ENCODE results near the gene NME8.

Gene NME8

DNA sequence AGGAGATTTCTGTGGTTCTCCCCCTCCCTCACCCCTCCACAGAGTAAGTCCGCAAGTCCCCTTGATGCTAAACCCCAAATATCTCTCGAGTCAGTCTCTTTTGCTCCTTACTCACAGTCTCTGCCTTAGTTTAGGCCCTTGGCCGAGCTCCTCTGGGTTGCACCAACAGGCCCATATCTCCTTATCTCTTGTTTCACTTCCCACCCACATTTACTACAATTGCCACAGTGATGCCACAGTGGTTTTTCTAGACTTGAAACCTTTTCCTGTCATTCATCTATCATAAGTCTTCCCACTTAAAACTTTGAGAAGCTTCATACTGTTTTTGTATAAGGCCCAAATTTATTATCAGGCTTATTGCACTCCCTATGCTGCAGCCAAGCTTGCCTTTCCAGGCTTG is 23.4 kb upstream of the NME8 start:
- Histone ChIP-seq H3K36me3 (ENCODE audit: control insufficient read depth, insufficient read depth, low read length, severe bottlenecking) (no peaks in the 10 kb centered on the region), H3K4me1 (ENCODE audit: control insufficient read depth, insufficient read depth, low read length) (no peaks in the 10 kb centered on the region), H3K4me3 (ENCODE audit: low read length) (no peak overlapping the region), H3K27me3 (replicated peaks; ENCODE audit: control insufficient read depth, insufficient read depth, low read length) (no peaks in the 10 kb centered on the region), H3K9ac (ENCODE audit: low read length) (no peak overlapping the region), H3K9me3 (ENCODE audit: control insufficient read depth, low read length) (peaks cover 12% of the 10 kb centered on the region)
- no peak for DNase-seq (ENCODE audit: low read depth)

GRCh38 chr7:37826825-37827224 is 21.6 kb upstream of the NME8 start:
- H3K36me3 ChIP-seq (ENCODE audit: control insufficient read depth, insufficient read depth, low read length, severe bottlenecking), result no peaks in the 10 kb centered on the region
- H3K27me3 ChIP-seq (replicated peaks; ENCODE audit: control insufficient read depth, insufficient read depth, low read length), result no peaks in the 10 kb centered on the region
- no peak for DNase-seq (ENCODE audit: low read depth)
- no peak overlapping the region for H3K4me3 ChIP-seq (ENCODE audit: low read length)
- no peaks in the 10 kb centered on the region for H3K4me1 ChIP-seq (ENCODE audit: control insufficient read depth, insufficient read depth, low read length)
- H3K9ac ChIP-seq (ENCODE audit: low read length), result no peak overlapping the region
- peaks cover 3% of the 10 kb centered on the region for H3K9me3 ChIP-seq (ENCODE audit: control insufficient read depth, low read length)

DNA sequence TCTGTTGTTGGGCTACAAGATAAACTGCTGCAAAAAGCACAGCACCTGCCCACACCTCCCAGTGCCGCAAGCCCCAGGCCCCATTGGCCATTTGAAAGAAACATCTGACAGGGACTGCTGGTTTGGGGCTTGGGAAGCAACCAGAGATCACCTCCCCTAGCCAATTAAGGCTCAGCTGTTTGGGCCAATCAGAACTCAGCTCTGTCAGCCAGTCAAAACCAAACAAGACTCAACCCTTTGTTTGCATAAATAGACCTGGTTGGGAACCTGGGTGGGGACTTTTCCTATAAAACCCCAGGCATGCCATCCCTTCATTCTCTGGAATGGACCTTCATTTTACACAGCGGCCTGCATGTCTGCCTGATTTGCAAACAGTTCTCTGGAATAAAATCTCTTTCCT is 17.2 kb upstream of the NME8 start:
- no peak for DNase-seq (ENCODE audit: low read depth)
- H3K9me3 ChIP-seq (ENCODE audit: control insufficient read depth, low read length), result no peaks in the 10 kb centered on the region
- H3K9ac ChIP-seq (ENCODE audit: low read length), result no peak overlapping the region
- no peaks in the 10 kb centered on the region for H3K27me3 ChIP-seq (replicated peaks; ENCODE audit: control insufficient read depth, insufficient read depth, low read length)
- H3K4me3 ChIP-seq (ENCODE audit: low read length), result no peak overlapping the region
- H3K36me3 ChIP-seq (ENCODE audit: control insufficient read depth, insufficient read depth, low read length, severe bottlenecking), result no peaks in the 10 kb centered on the region
- H3K4me1 ChIP-seq (ENCODE audit: control insufficient read depth, insufficient read depth, low read length), result peaks cover 5% of the 10 kb centered on the region

DNA sequence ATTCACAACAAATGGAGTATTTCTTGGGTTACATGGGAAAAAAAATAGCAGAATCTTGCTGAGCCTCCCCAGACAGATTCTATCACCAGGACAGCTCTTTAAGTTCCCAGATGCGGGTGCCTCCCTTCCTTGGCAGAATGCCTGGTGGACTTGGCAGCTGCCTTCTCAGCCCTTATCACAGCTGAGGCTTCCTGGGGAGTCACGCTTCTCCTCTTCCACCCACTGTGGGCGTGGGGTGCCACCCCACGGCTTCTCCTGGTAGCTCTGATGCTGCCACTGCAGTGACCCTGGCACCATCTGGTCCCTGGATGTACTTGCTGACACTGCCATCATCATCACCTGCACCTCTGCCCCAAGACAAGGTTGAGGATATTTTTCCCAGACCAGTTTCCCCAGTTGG is 16.2 kb upstream of the NME8 start:
- Histone ChIP-seq H3K9me3 (ENCODE audit: control insufficient read depth, low read length) (no peaks in the 10 kb centered on the region), H3K9ac (ENCODE audit: low read length) (no peak overlapping the region), H3K4me3 (ENCODE audit: low read length) (no peak overlapping the region), H3K36me3 (ENCODE audit: control insufficient read depth, insufficient read depth, low read length, severe bottlenecking) (no peaks in the 10 kb centered on the region), H3K4me1 (ENCODE audit: control insufficient read depth, insufficient read depth, low read length) (peaks cover 5% of the 10 kb centered on the region), H3K27me3 (replicated peaks; ENCODE audit: control insufficient read depth, insufficient read depth, low read length) (no peaks in the 10 kb centered on the region)
- DNase-seq (ENCODE audit: low read depth), result peak; percentile 3

DNA sequence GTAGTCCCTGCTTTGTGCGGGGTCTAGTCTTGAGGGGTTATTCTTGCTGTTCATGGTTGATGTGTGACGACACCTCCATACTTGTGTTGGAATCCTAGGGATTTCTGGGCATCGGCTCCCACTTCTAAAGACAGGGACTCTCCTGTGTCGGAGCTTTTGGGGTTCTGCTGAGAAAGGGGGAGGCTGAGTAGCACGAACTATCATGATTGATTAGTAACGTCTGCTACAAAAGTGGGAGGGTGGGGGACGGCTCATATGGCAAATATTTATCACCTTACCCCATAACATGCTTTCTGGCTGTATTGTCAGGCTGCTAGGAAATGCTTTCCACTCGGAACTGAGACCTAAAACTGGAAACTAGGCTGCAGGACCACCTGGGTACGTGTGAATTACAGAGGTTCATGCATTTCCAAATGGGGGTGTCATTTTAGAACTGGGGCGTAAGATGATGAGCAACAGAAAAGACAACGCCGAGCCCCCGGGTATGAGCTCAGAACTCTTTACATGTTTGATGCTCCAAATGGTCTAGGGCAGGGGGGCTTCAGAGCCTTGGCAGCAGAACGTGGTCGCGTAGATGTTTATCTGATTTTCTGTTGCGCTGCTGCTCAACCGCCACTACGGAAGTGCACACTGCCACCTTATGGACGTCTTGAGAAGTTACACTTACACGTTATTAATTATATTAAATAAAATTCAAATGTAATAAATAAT is 15.1 kb upstream of the NME8 start:
- Histone ChIP-seq H3K9me3 (ENCODE audit: control insufficient read depth, low read length) (no peaks in the 10 kb centered on the region), H3K36me3 (ENCODE audit: control insufficient read depth, insufficient read depth, low read length, severe bottlenecking) (no peaks in the 10 kb centered on the region), H3K9ac (ENCODE audit: low read length) (peak overlapping the region; percentile 49), H3K4me3 (ENCODE audit: low read length) (peak overlapping the region; percentile 79), H3K27me3 (replicated peaks; ENCODE audit: control insufficient read depth, insufficient read depth, low read length) (no peaks in the 10 kb centered on the region), H3K4me1 (ENCODE audit: control insufficient read depth, insufficient read depth, low read length) (peaks cover 5% of the 10 kb centered on the region)
- peak; percentile 70 for DNase-seq (ENCODE audit: low read depth)

- DNase-seq (ENCODE audit: low read depth), result no peak
- Histone ChIP-seq H3K36me3 (ENCODE audit: control insufficient read depth, insufficient read depth, low read length, severe bottlenecking) (no peaks in the 10 kb centered on the region), H3K9ac (ENCODE audit: low read length) (no peak overlapping the region), H3K27me3 (replicated peaks; ENCODE audit: control insufficient read depth, insufficient read depth, low read length) (no peaks in the 10 kb centered on the region), H3K4me3 (ENCODE audit: low read length) (no peak overlapping the region), H3K9me3 (ENCODE audit: control insufficient read depth, low read length) (no peaks in the 10 kb centered on the region), H3K4me1 (ENCODE audit: control insufficient read depth, insufficient read depth, low read length) (peaks cover 5% of the 10 kb centered on the region)
These were observed 14.6 kb upstream of the NME8 start for GRCh38 chr7:37833818-37834146.

GRCh38 chr7:37853468-37853867 is 5.1 kb downstream of the NME8 start:
- DNase-seq (ENCODE audit: low read depth), result peak; percentile 25
- no peaks in the 10 kb centered on the region for H3K36me3 ChIP-seq (ENCODE audit: control insufficient read depth, insufficient read depth, low read length, severe bottlenecking)
- no peaks in the 10 kb centered on the region for H3K4me1 ChIP-seq (ENCODE audit: control insufficient read depth, insufficient read depth, low read length)
- no peak overlapping the region for H3K4me3 ChIP-seq (ENCODE audit: low read length)
- peaks cover 4% of the 10 kb centered on the region for H3K27me3 ChIP-seq (replicated peaks; ENCODE audit: control insufficient read depth, insufficient read depth, low read length)
- no peak overlapping the region for H3K9ac ChIP-seq (ENCODE audit: low read length)
- no peaks in the 10 kb centered on the region for H3K9me3 ChIP-seq (ENCODE audit: control insufficient read depth, low read length)

- Histone ChIP-seq H3K4me1 (ENCODE audit: control insufficient read depth, insufficient read depth, low read length) (no peaks in the 10 kb centered on the region), H3K27me3 (replicated peaks; ENCODE audit: control insufficient read depth, insufficient read depth, low read length) (peaks cover 14% of the 10 kb centered on the region), H3K9me3 (ENCODE audit: control insufficient read depth, low read length) (no peaks in the 10 kb centered on the region), H3K4me3 (ENCODE audit: low read length) (no peak overlapping the region), H3K36me3 (ENCODE audit: control insufficient read depth, insufficient read depth, low read length, severe bottlenecking) (no peaks in the 10 kb centered on the region), H3K9ac (ENCODE audit: low read length) (no peak overlapping the region)
- no peak for DNase-seq (ENCODE audit: low read depth)
These were observed 33.7 kb downstream of the NME8 start for GRCh38 chr7:37882086-37882485.

- H3K36me3 ChIP-seq (ENCODE audit: control insufficient read depth, insufficient read depth, low read length, severe bottlenecking), result no peaks in the 10 kb centered on the region
- H3K4me1 ChIP-seq (ENCODE audit: control insufficient read depth, insufficient read depth, low read length), result no peaks in the 10 kb centered on the region
- H3K27me3 ChIP-seq (replicated peaks; ENCODE audit: control insufficient read depth, insufficient read depth, low read length), result no peaks in the 10 kb centered on the region
- no peak overlapping the region for H3K9ac ChIP-seq (ENCODE audit: low read length)
- H3K4me3 ChIP-seq (ENCODE audit: low read length), result no peak overlapping the region
- H3K9me3 ChIP-seq (ENCODE audit: control insufficient read depth, low read length), result no peaks in the 10 kb centered on the region
- DNase-seq (ENCODE audit: low read depth), result no peak
These were observed 45.0 kb downstream of the NME8 start for GRCh38 chr7:37893359-37893758.

DNA sequence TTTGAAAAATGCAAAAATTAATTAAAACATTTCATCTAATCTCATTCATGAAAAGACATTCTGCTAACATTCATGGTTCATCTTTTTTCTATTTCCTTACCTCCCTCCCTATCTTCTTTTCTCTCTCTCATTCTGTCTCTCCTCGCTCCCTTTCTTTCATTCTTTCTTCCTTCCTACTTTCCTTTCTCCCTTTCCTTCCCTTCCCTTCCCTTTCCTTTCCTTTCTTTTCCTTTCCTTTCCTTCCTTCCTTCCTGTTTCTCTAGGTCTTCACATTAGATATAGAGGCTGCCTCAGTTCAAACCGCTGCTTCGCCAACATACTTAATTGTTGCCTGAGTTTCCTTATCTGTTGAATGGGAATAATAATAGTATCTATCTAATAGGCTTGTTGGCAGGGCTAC is 46.3 kb downstream of the NME8 start:
- H3K27me3 ChIP-seq (replicated peaks; ENCODE audit: control insufficient read depth, insufficient read depth, low read length), result no peaks in the 10 kb centered on the region
- H3K36me3 ChIP-seq (ENCODE audit: control insufficient read depth, insufficient read depth, low read length, severe bottlenecking), result no peaks in the 10 kb centered on the region
- no peaks in the 10 kb centered on the region for H3K4me1 ChIP-seq (ENCODE audit: control insufficient read depth, insufficient read depth, low read length)
- no peaks in the 10 kb centered on the region for H3K9me3 ChIP-seq (ENCODE audit: control insufficient read depth, low read length)
- no peak overlapping the region for H3K4me3 ChIP-seq (ENCODE audit: low read length)
- no peak overlapping the region for H3K9ac ChIP-seq (ENCODE audit: low read length)
- DNase-seq (ENCODE audit: low read depth), result no peak

GRCh38 chr7:37899712-37900247 is 51.4 kb downstream of the NME8 start:
- Histone ChIP-seq H3K9me3 (ENCODE audit: control insufficient read depth, low read length) (no peaks in the 10 kb centered on the region), H3K9ac (ENCODE audit: low read length) (no peak overlapping the region), H3K27me3 (replicated peaks; ENCODE audit: control insufficient read depth, insufficient read depth, low read length) (no peaks in the 10 kb centered on the region), H3K4me1 (ENCODE audit: control insufficient read depth, insufficient read depth, low read length) (peaks cover 17% of the 10 kb centered on the region), H3K4me3 (ENCODE audit: low read length) (no peak overlapping the region), H3K36me3 (ENCODE audit: control insufficient read depth, insufficient read depth, low read length, severe bottlenecking) (no peaks in the 10 kb centered on the region)
- no peak for DNase-seq (ENCODE audit: low read depth)
